Islet precursor cell (in vitro differentiated cells): ENCODE results near the gene HLA-F.

Experiments
- DNase-seq: peaks from one replicate; pipeline ENCODE4 v3.0.0-alpha.2; 2018

Gene HLA-F

GRCh38 chr6:29744621-29745020 lies 21.4 kb downstream of the HLA-F start:
- DNase-seq, result no peak

- peak; percentile 43 for DNase-seq
Measured at GRCh38 chr6:29745386-29745785, 22.2 kb downstream of the HLA-F start.

- DNase-seq, result peak; percentile 19
Measured at GRCh38 chr6:29745855-29746449, 22.7 kb downstream of the HLA-F start.

- no peak for DNase-seq
Measured at GRCh38 chr6:29746846-29747687, 23.8 kb downstream of the HLA-F start.

- no peak for DNase-seq
Measured at GRCh38 chr6:29747688-29748250, 24.5 kb downstream of the HLA-F start.

GRCh38 chr6:29748391-29749307 lies 25.4 kb downstream of the HLA-F start:
- peak; percentile 96 for DNase-seq

- no peak for DNase-seq
Measured at GRCh38 chr6:29749308-29749662, 26.1 kb downstream of the HLA-F start.

- peak; percentile 45 for DNase-seq
Measured at GRCh38 chr6:29749668-29750067, 26.4 kb downstream of the HLA-F start.

GRCh38 chr6:29750709-29751108 lies 27.5 kb downstream of the HLA-F start:
- DNase-seq, result peak; percentile 30

- DNase-seq, result no peak
Measured at GRCh38 chr6:29751480-29751879, 28.2 kb downstream of the HLA-F start.

- DNase-seq, result peak; percentile 94
Measured at GRCh38 chr6:29752451-29753308, 29.4 kb downstream of the HLA-F start.

GRCh38 chr6:29753309-29753644 lies 30.0 kb downstream of the HLA-F start:
- DNase-seq, result no peak

GRCh38 chr6:29755295-29755871 lies 32.1 kb downstream of the HLA-F start:
- peak; percentile 54 for DNase-seq

GRCh38 chr6:29757282-29757681 lies 34.0 kb downstream of the HLA-F start:
- peak; percentile 12 for DNase-seq

GRCh38 chr6:29757701-29758293 lies 34.6 kb downstream of the HLA-F start:
- peak; percentile 68 for DNase-seq

- DNase-seq, result peak; percentile 24
Measured at GRCh38 chr6:29758761-29759160, 35.5 kb downstream of the HLA-F start.

GRCh38 chr6:29759457-29759856 lies 36.2 kb downstream of the HLA-F start:
- DNase-seq, result peak; percentile 49

GRCh38 chr6:29760328-29760727 lies 37.1 kb downstream of the HLA-F start:
- peak; percentile 45 for DNase-seq

GRCh38 chr6:29762051-29762450 lies 38.8 kb downstream of the HLA-F start:
- DNase-seq, result no peak

- DNase-seq, result peak; percentile 22
Measured at GRCh38 chr6:29762781-29763214, 39.6 kb downstream of the HLA-F start.
